ENCODE results near the gene PIK3R1. TPM values are rescaled to one million over a fixed set of nuclear protein-coding genes. Genes with fewer than 3 reads are reported as not detected.

PIK3R1 gene
- total RNA-seq, 1 donor from 2014 or later: 137 TPM

DNA sequence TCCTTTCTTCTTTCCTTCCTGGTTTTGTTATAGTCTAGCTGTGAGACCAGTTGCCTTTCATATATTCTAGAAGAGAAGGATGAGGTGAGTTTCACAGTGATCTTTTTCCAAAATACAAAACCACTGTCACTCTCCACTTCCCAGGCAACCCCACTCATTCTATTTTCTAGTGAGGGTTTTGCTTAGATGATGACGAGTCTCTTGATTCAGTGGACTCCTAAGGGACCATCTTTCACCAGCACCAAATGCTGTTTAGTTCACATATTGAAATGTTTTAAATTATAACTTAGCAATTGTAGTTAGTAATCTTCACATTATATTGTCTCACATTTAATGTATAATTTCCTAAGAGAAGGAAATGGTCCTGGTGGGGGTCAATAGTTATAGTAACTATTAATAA is 25.2 kb downstream of the PIK3R1 start:
- Histone ChIP-seq H3K4me3 (no peak overlapping the region), H3K27ac (no peak overlapping the region), H3K9me3 (no peaks in the 10 kb centered on the region), H3K4me1 (peaks cover 54% of the 10 kb centered on the region), H3K36me3 (no peaks in the 10 kb centered on the region), H3K27me3 (no peaks in the 10 kb centered on the region)
- DNase-seq (no peak), ATAC-seq (no peak)
- TF ChIP-seq CTCF (IDR thresholded peaks at IDR 0.05): no peak
- intact Hi-C loops (cut with DNase I): no loop called here

- no peak overlapping the region for H3K27ac ChIP-seq
Measured at GRCh38 chr5:68242743-68243142, 27.2 kb downstream of the PIK3R1 start.

GRCh38 chr5:68243251-68243650 is 27.7 kb downstream of the PIK3R1 start:
- no peak for TF ChIP-seq CTCF (IDR thresholded peaks at IDR 0.05)
- Histone ChIP-seq H3K27ac (no peak overlapping the region), H3K9me3 (no peaks in the 10 kb centered on the region), H3K36me3 (no peaks in the 10 kb centered on the region), H3K27me3 (no peaks in the 10 kb centered on the region), H3K4me1 (peaks cover 51% of the 10 kb centered on the region), H3K4me3 (no peak overlapping the region)
- DNase-seq (no peak), ATAC-seq (no peak)
- intact Hi-C loops (cut with DNase I): no loop called here

More at GRCh38 chr5:68242743-68243142, 27.2 kb downstream of the PIK3R1 start:
- intact Hi-C loops (cut with DNase I): no loop called here
- H3K36me3 ChIP-seq: no peaks in the 10 kb centered on the region
- no peak overlapping the region for H3K4me3 ChIP-seq
- peaks cover 49% of the 10 kb centered on the region for H3K4me1 ChIP-seq
- ATAC-seq (no peak), DNase-seq (no peak)
- TF ChIP-seq CTCF (IDR thresholded peaks at IDR 0.05): no peak
- H3K9me3 ChIP-seq: no peaks in the 10 kb centered on the region
- H3K27me3 ChIP-seq: no peaks in the 10 kb centered on the region

DNA sequence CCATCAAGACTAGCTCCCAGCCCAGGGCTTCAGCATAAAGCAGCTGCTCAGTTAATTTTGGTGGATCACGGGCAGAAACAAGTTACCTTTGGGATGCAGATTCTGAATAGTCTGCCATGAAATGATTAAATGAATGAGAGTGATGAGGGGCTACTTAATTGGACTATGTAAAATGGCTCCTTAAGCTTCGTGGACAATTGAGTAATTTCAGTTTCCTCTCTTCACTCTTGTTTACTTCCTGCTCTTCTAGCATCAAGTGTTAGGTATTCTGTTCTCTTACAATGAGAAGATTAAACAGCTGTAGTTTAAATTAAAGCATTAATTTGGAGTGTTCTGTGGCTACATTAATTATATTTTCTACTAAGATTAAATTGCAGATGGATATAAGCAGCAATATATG is 28.1 kb downstream of the PIK3R1 start:
- H3K4me3 ChIP-seq: no peak overlapping the region
- no peak overlapping the region for H3K27ac ChIP-seq
- H3K9me3 ChIP-seq: no peaks in the 10 kb centered on the region
- ATAC-seq (no peak), DNase-seq (no peak)
- H3K36me3 ChIP-seq: no peaks in the 10 kb centered on the region
- H3K4me1 ChIP-seq: peaks cover 52% of the 10 kb centered on the region
- H3K27me3 ChIP-seq: no peaks in the 10 kb centered on the region
- intact Hi-C loops (cut with DNase I): no loop called here
- no peak for TF ChIP-seq CTCF (IDR thresholded peaks at IDR 0.05)

DNA sequence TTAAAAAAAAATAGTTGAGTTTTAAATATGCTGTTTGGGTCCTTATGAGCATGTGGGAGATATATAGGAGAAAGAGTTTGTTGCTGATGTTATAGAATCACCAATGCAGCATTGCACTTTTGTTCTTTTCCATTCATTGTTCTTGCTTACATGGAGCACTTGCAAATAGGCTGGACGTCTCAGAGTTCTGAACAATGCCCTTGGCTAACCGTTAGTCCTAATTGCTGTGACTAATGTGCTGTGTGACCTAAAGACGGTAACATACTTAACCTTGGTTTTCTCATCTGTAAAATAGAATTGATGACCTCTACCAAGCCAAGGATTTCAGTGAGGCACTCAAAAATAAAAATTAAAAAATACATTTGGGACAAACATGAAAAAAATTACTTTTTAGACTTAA is 29.8 kb downstream of the PIK3R1 start:
- intact Hi-C loops (cut with DNase I): no loop called here
- Histone ChIP-seq H3K27ac (peak overlapping the region; percentile 20), H3K9me3 (no peaks in the 10 kb centered on the region), H3K4me3 (no peak overlapping the region), H3K27me3 (no peaks in the 10 kb centered on the region), H3K36me3 (no peaks in the 10 kb centered on the region), H3K4me1 (peaks cover 52% of the 10 kb centered on the region)
- TF ChIP-seq CTCF (IDR thresholded peaks at IDR 0.05): no peak
- DNase-seq (no peak), ATAC-seq (no peak)

DNA sequence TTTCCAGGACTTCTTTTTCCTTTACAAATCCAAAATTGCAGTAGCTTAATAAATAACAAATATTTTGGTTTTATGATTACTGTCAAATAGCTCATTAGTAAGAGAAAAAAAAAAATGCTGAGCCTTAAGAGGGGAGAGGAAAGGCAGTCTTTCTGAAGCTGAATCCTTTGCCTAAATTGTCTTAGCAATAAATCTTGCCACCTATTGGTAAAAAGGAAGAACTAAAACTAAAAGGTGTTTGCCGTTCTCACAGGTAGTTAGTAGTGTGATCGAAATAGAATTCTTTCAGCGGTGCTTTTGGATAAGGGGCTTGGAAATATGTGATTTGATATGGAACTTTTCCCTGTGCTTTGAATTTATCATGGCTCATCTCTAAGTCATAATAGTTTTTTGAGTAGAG is 31.2 kb downstream of the PIK3R1 start:
- Histone ChIP-seq H3K4me3 (no peak overlapping the region), H3K9me3 (no peaks in the 10 kb centered on the region), H3K27me3 (no peaks in the 10 kb centered on the region), H3K27ac (no peak overlapping the region), H3K4me1 (peaks cover 58% of the 10 kb centered on the region), H3K36me3 (no peaks in the 10 kb centered on the region)
- ATAC-seq (no peak), DNase-seq (no peak)
- intact Hi-C loops (cut with DNase I): no loop called here
- peak; percentile 27 for TF ChIP-seq CTCF (IDR thresholded peaks at IDR 0.05)

All from upper lobe of right lung (tissue), 1 donor.